Measurements from ENCODE around the gene EXOG.

EXOG gene

DNA sequence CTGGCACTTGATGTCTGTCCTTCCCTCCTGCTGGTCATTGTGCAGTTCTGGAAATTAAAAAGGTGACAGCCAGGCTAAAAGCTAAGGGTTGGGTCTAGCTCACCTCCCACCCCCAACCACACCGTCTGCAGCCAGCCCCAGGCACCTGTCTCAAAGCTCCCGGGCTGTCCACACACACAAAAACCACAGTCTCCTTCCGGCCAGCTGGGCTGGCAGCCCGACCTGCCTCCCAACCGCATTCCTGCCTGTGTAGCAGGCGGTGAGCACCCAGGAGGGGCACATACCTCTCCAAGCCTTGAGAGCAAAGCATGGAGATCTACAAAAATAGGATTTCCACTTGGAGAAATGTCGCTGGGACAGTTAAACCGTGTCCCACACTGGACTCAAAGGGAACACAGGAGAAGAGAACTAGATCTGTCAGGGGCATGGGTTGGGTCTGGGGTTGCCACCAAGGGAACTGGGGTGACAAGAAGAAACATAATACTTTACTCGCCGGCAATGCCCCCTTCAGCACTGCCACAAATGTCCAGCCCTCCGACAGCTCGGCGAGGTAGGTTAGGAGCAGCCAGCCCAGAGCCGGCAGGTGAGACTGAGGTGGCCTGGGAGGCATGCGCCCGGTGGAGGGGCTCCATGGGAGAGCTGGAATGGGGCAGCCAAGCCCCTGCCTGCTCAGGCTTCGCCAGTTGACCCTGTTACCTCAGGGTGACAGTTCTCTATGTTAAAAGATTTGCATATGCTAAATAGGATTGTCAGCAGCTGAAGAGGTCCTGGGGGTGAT, 52.2 kb downstream of the EXOG start:
- no peak for DNase-seq

DNA sequence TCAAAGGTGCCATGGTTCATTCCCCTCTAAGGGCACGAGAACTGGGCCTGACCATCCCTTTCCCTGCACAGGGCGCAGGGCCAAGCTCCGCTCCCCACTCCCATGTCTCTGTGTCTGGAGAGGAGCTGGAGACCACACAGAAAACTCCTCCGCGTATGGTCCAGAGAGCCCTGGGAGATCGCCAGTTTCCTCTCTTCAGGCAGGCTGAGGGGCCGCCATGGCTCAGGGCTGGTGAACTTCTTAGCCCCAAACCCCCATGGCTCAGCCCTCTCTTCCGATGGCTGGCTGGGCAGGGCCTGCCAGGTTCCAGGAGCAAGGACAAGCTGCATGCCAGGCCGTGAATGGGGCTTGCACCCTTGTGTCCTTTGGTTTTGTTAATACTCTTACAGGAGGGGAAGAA, 52.9 kb downstream of the EXOG start:
- no peak for DNase-seq

DNA sequence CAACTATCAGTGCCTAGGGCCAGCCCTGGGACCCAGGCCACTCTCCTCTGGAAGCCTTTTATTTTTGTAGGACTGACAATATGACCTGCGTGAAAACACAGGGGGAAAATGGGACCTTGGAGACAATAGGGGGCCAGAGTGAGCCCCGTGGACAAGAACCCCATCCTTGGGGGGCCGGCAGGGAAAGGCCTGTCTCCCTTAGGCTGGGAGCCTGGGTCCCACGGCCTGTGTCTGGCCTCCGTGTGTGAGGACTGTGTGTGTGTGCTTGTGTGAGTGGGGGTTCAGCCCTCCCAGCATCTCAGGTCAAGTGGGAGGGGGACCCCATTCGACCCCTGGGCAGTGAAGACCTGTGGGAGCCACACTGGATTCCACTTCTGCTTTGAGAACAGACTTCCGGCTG, 53.3 kb downstream of the EXOG start:
- DNase-seq = no peak

DNA sequence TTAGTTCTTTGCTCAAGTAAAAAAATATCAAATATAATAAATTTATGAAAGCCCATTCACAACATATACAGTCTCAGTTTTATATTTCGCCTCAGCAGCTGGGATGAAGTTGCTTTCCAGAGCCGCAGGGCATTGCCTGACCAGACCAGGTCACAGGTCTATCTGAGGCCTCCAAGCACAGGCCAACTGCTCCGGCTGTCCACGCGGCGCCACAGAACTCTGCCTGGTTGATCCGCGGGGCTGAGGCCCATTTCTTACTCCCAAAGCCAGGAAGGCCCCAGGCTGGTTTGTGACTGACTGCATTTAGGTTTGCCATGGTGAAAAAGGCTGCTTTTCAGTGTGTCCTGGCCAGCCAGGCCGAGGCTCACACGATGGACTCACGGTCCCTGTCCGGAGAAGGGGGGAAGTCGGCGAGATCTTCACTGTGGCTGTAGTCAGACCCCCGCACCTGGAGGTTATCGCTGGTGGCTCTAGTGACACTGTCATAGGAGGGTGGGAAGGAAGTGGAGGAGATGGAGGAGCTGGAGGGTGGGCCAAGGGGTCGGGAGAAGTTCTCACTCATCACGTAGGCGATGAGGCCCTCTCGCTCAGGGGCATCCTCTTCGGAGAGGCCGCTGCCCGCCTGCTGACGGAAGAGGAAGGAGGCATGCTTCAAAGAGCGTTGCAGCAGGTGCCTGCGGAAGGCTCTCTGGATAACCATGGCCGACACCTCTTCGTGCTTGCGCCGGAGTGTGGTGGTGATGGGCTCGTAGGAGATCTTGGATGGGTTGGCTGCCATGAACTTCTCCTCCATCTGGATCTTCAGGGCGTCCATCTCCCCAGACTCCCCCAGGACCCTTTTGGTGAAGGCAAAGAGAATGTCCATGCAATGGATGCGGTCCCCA, 54.1 kb downstream of the EXOG start:
- DNase-seq = no peak

DNA sequence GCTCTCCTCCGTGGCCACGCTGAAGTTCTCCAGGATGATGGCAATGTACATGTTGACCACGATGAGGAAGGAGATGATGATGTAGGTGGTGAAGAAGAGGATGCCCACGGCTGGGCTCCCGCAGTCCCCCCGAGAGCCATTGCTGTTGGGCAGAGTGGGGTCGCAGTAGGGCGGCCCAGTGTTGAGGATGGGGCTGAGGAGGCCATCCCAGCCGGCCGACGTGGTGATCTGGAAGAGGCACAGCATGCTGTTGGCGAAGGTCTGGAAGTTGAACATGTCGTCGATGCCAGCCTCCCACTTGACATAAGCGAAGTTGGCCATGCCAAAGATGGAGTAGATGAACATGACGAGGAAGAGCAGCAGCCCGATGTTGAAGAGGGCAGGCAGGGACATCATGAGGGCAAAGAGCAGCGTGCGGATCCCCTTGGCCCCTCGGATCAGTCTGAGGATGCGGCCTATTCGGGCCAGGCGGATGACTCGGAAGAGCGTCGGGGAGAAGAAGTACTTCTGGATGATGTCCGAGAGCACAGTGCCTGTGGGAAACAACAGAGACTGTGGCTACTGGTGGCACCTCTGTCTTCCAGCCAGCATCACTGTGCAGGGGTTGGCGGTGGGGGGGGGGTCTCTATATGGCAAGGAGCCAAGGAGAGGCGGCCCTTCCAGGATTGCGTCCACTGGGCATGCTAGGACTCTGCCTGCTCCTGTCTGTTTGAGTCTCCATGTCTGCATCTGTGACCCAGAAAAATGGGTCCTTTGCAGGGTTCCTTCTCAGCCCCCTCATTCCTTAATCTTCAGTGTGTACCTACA, 55.1 kb downstream of the EXOG start:
- no peak for DNase-seq

DNA sequence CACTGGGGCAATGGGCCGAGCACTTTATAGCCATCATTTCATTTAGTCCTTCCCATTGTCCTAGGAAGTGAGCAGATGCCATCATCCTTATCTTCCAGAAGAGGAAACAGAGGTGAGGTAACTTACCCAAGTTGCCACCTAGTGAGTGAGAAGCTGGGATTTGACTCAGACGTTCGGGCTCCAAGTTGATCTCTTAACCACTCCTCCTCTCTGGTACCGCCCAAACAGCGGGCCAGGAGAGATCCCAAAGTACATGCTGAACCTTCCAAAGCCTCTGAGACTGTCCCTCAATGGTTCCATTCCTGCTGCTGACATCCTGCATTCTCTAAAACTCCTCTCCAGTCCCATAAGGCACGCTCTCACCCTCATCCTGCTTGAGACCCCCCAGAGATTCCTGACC, 56.2 kb downstream of the EXOG start:
- no peak for DNase-seq

DNA sequence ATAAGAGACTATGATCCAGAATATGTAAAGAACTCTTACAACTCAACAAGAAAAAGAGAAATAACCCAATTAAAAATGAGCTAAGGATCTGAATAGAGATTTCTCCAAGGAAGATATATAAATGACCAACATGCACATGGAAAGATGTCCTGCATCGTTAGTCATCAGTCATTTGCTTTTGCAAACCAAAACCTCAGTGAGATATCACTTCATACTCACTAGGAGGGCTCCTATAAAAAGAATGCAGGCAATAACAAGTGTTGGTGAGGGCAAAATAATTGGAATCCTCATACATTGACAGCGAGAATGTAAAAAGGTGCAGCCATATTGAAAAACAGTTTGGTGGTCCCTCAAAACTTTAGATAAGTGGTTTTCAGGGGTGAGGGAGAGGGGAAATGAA, 56.9 kb downstream of the EXOG start:
- DNase-seq = no peak

DNA sequence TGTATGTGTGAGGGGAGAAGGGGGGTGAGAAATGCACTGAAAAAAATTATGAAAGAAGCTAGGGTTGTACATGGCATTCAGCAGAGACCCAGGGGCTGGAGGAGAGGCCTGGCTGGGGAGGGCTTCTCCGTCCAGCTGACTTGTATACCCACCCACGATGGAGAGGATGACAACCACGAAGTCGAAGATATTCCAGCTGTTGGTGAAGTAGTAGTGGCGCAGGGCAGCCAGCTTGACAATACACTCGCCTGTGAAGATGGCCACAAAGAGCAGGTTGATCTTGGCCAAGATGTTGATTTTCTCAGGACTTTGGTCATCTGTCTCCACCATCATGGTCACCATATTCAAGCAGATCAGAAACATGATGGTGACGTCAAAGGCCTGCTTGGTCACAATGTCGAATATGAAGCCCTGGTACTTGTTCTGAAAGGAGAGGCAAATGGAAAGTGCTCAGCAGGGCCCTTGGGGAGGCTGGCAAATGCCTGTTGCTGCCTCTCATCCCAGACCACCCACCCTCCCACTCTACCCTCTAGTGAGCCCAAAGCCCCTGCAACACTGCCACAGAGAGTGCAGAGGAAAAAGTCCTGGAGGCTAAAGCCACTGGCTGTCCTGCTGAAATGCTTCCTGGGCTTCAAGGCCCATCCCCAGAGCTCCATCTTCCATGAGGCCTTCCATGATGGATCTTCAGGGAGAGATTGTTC, 58.1 kb downstream of the EXOG start:
- no peak for DNase-seq

DNA sequence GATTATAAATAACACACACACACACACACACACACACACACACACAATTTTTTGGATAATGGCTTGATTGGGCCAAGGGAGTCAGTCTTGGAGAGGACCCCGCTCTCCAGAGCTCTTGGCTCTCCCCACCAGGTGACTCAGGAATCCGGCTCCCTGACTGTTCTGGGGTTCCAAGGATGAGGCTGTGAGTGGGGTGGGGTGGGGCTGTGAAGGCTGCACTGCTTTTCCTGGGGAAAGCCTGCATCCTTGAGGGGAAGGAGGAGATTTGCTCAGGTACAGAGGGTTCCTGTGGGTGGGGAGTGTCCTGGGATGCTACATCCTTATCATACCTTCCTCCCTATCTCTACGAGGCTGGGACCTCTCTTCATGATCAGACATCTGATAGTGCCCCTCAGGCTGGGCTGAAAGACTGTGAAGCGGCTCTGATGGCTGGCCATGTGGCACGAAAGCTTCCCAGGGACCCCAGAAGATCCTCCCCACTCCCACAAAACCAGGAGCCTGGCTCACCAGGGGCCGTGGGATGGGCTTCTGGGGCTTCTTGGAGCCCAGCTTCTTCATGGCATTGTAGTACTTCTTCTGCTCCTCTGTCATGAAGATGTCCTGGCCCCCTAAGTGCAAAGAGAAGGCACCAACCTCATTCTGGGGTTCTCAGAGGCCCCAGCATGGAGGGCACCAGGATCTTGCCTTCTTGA, 59.2 kb downstream of the EXOG start:
- DNase-seq = no peak

DNA sequence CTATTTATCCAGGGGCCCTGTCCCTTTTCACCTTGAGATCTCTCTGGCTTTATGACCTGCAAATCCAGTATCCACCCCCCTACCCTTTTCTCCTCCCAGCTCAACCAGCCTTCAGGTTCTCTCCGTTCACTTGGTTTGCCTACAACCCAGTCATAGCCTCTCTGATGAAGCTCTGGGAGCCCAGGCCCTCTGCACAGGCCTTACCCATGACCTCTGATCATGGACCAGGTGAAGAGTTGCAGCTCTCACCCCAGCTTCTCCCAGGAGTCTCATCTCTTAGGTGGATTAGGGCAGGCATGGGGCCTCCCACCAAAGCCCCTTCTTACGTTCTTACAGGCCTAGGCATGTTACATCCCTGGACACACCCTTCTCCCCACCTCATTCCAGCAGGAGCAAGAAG, 59.8 kb downstream of the EXOG start:
- DNase-seq = no peak

DNA sequence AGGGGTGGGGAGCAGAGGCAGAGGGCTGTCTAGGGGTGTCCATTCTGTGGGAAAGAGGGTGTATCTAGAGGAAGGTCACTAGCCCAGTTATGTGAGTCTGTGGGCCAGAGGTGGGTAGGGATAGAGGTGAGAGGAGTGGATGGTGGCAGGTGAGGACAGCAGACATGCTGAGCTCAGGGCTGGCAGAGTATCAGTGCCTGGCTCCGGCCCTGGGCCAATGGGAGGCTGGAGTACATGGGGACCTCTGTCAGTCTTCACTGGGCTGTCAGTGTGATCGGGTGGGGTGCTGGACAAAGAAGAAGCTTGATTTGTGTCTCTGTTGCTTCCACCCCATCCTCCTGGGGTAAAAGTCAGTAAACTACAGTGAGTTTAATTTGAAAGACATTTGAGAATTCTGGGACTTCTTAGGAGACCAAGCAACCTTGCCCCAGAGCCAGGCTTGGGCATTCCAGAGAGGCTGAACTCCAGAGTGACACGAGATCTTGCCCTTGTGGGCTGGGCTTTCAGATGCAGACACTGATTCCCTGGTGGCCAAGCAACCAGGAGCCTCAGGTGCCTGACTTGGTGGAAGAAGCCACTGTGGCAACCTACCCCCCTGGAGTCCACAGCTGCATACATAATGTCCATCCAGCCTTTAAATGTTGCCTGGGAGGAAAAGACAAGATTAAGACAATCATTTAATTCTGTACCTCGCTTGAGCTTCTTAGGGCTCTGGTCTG, 60.7 kb downstream of the EXOG start:
- DNase-seq = no peak

DNA sequence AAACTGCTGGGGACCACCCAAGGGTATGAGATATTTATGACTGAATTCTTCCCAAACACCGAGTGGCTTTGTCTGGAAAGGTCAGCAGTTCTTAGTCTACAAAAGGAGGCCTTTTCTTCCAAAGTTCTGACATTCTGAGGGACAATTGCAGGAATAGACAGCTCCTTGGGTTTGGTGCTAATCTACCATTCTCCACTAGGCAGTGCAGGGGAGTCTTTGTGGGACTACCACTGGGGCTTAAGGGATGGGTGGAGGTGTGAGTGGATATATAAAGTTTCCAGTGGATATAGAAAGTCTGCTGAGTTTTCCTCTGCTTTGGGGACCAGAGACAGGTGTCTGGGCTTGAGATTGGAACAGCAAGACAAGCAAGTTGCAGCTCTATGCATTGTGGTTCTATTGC, 62.7 kb downstream of the EXOG start:
- DNase-seq = no peak

DNA sequence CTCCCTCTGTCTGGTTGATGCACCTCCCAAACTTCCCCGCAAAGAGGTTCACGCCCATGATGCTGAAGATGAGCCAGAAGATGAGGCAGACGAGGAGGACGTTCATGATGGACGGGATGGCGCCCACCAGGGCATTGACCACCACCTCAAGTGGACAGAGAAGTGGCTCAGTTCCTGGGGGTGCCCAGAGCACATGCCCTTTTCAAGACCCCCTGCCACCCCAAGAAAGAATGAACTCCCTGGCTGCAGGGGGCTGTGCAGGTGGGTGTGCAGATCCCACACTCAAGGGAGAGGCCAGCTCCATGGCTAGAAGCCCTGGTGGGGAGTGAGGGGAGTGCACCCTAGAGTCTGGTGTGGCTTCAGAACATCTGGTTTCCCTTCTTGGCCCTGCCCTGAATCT, 64.1 kb downstream of the EXOG start:
- no peak for DNase-seq

DNA sequence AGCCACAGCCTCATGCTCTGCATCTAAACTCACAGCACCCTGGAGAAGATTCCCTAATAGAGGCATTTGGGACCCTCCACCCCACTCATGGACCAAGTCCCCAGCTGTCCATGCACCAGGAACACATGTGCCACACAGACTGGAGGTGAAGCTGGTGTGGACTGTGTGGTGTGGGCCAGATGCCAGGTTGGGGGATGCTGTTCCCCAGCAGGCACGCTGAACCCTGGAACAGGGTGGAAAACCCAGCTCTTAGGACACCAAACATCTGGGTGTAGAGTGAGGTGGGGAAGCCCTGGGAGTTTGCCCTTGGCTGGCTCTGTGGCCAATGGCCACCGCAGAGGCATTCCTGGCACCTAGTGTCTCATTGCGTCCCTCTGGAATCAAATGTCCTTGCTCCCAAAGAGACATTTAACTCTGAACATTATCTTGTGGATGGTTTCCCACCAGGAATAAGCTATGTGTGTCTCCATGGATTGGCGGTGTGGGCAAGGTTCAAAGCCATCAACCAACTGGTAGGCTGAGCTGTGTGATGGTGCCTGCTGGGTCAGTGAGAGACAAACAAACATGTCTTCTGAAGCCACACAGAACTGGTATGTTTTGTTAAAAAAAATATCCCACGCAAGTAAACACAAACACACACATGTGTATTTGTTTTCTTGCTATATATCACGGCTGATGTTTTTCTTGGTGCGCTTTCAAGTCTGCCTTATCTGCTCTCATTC, 65.0 kb downstream of the EXOG start:
- no peak for DNase-seq

DNA sequence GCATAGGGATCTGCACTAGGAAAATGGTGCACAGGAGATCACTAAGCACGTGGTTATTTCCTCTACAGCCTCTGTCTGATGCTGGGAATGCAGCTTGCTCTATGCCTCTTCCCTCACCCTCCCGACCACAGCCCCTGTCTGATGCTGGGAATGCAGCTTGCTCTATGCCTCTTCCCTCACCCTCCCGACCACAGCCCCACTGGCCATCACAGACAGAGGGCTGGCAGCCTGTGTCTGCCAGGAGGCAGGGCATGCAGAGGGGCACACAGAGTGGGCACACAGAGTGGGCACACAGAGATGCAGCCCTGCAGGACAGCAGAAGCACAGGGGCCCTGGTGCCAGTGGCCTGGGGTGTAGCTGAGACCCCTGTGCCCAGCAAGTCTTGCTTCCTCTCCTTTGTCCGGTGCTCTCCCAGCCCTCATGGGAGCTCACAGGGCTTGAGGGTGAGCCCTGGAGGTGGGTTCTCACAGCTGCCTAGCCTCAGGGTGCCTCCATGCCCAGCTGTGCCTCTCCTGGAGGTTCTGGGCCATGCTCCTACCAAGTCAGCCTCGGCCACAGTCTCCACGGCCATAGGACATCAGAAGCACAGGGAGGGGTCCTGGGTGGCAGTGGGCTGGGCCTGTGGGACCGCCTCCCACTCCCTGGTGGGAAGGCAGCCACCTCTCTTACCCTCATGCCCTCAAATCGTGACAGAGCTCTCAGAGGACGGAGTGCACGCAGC, 65.8 kb downstream of the EXOG start:
- DNase-seq = no peak

DNA sequence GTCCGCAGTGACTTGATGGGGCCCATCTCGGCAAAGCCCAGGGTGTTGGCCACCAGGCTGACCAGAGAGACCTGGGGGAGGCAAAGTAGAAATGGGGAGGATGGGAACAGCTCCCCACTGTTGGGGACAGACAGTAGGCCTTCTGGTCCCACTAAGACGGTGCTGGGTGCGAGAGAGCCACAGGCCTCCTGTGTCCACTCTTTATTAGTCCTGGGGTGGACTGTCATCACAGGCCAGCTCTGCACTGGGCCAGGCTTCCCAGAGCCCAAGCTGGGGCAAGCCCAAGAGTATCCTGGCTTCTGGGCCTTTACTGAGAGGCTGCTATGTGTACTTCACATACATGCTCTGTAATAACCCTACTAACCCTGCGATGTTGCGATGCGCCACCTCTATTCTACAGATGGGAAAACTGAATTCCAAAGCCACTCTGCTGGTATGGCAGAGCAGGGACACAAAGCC, 66.4 kb downstream of the EXOG start:
- DNase-seq = no peak

DNA sequence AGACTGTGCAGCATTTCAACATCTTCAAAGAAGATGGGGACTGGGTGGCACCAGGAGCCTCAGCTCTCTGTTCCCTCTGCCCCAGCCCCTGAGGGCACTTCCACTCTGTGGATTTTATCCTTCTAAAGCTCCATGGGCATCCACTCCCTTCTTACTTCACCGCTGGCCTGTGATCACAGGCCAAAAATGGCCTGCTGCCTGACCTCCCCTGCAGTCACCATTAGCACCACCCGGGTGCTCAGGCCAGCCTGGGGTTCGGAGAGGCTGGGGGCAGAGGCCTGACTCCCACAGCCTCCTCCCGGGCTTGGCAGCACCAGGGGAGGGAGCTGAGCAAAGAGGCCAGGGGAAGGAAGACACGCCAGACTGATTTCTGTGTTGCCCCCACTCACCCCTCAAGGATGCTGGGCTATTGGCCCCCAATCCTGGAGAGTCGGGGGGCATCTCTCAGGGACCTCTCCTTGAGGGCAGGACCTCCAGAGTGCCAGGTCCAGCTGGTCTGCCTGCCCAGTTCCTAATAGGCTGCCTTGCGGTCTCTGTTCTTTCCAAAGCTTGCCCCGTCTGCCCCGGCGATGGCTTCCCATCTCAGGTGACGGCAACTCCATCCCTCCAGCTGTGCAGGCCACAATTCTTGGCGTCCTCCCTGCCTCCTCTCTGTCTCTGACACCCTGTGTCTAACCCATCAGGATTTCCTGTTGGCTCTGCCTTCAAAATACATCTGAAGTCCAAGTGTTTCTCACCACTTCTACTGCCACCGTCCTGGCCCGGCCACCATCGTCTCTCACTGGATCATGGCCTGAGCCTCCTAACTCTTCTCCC, 67.1 kb downstream of the EXOG start:
- DNase-seq = no peak

DNA sequence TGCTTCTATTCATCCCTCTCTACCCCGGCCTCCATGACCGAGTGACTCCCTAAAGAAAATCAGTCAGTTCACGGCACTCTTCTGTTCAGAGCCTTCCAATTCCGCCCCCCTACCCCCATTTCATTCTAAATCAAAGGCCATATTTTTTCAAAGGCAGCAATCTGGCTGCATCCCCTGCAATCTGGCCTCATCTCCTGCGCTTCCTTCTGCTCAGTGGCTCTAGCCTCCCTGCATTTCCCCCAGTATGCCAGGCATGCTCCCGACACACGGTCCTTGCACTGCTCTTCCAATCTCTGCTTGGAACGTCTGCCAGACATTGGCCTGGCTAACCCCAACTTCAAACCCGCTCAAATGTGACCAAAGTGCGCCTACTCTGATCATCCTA, 67.7 kb downstream of the EXOG start:
- DNase-seq = no peak

All from effector CD4-positive, alpha-beta T cell (primary cell).